GM19238 (cell line): ENCODE data around the gene RNF223.
"Not testable (repeated sequence)": the region's sequence is repeated elsewhere in the genome, so short reads cannot be mapped to it uniquely, and the experiment has no call there.

ENCODE experiments used
- DNase-seq: peaks from one replicate; pipeline ENCODE4 v3.0.0; 2011; ENCODE audit warnings: low spot score; ENCODE audit not compliant: insufficient read length

Gene RNF223

GRCh38 chr1:1072849-1073742 lies 1.0 kb downstream of the RNF223 start:
- no peak for DNase-seq

GRCh38 chr1:1072299-1072848 lies 1.7 kb downstream of the RNF223 start:
- DNase-seq, result no peak

DNA sequence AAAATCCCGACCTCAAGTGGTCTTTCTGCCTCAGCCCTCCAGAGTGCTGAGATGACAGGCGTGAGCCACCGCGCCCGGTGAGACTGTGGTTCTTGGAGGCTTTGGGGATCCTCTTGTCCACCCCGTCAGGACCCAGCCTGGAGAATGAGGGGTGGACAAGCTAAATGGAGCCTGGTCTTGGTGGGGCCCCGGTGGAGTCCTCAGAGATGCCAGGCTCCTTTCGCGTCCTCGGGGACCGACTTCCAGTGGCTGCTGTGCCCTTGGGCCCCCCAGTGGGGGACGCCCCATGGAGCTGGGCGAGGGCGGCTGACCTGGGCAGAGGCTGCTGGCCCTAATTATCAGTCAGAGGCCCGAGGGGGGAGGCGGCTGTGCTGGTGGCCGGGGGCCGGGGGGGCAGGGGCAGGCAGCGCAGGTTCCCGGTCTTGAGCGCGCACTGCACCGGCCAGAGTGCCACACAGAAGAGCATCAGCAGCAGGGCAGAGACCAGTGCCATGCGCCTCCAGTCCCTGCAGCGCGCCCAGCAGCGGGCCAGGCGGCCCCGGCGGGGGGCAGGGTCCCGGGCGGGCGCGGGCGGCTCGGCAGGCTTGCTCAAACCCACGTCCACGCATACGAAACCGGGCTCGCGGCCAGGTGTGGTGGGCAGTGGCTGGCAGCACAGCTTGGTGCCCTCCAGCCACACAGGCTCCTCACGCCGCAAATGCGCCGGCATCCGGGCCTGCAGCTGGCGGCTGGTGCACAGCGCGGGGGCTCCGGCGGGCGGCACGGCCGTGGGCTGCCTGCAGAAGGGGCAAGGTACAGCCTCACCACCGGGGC lies 2.4 kb downstream of the RNF223 start:
- DNase-seq, result no peak

DNA sequence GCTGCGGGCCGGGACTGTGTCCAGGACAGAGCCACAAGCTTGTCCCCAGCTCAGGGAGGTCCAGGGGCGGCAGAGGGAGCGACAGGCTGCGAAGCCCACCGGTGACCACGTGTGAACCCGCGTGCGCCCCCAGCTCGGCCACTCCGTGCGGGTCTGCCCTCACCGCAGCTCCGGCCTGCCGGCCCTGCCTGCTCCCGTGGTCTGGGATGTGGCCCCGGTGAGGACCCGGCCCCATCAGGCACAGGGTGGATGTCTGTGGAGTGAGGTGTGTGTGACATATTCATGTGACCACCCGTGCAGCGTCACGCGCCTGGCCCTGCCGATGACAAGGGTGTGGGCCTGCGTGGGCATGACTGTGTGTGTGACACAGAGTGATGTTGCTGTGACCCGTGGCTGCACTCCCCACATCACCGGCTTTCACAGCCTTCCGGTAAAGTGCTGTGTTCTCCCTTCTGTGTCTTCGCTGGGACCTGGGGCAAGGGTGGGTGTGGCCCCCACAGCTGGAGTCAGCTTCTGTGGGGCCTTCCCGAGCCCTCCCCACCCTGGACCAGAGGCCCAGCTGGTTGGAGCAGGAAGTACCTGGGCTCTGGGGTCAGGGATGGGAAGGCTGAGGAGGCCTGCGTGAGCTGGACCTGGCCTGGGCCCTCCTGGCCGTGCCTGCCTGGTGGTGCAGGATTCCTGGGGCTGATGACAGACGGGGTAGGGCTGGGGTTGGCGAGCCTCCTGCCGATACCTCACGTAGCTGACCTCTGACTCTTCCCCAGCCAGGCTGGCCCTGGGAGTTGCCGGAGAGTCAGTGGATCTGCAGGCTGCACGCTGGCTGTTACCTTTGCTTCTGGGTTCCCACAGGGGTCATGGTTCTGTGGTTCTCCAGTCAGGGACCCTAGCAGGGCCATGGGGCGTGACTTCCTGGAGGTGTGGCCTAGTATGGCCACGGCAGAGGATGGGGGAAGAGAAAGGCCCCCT lies 4.1 kb downstream of the RNF223 start:
- peak; percentile 52 for DNase-seq

GRCh38 chr1:1069056-1069710 lies 4.9 kb downstream of the RNF223 start:
- peak; percentile 98 for DNase-seq

- DNase-seq, result peak; percentile 77
Measured at GRCh38 chr1:1068517-1069055, 5.5 kb downstream of the RNF223 start.

GRCh38 chr1:1067860-1068516 lies 6.1 kb downstream of the RNF223 start:
- DNase-seq, result no peak

DNA sequence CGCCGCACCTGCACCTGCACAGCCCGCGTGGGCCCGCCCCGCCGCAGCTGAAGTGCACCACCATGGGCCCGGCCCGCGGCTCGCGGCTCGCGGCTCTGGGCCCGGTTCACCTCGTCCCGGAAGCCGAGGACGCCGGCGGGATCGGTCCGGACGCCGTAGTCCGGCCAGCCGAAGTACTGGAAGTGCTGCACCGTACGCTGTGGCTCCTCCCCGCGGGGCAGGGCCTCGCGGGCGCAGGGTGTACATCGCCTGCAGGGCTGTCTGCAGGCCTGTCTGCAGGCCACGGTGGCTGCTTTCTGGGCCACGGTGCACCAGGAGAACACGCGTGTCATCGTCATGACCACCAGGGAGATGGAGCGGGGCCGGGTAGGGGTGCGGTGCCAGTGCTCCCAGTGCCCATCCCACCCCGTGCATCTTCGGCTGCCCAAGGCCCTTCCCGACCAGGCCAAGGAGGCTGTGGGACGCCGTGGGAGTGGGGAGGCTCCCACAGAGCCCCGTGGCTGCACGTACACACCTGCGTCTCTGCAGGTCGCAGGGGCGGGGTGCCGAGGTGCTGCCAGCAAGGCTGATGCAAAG lies 6.7 kb downstream of the RNF223 start:
- no peak for DNase-seq

- no peak for DNase-seq
Measured at GRCh38 chr1:1066403-1067283, 7.5 kb downstream of the RNF223 start.

- not testable (repeated sequence) for DNase-seq
Measured at GRCh38 chr1:1065940-1066304, 8.2 kb downstream of the RNF223 start.

- DNase-seq, result no peak
Measured at GRCh38 chr1:1065265-1065939, 8.7 kb downstream of the RNF223 start.

DNA sequence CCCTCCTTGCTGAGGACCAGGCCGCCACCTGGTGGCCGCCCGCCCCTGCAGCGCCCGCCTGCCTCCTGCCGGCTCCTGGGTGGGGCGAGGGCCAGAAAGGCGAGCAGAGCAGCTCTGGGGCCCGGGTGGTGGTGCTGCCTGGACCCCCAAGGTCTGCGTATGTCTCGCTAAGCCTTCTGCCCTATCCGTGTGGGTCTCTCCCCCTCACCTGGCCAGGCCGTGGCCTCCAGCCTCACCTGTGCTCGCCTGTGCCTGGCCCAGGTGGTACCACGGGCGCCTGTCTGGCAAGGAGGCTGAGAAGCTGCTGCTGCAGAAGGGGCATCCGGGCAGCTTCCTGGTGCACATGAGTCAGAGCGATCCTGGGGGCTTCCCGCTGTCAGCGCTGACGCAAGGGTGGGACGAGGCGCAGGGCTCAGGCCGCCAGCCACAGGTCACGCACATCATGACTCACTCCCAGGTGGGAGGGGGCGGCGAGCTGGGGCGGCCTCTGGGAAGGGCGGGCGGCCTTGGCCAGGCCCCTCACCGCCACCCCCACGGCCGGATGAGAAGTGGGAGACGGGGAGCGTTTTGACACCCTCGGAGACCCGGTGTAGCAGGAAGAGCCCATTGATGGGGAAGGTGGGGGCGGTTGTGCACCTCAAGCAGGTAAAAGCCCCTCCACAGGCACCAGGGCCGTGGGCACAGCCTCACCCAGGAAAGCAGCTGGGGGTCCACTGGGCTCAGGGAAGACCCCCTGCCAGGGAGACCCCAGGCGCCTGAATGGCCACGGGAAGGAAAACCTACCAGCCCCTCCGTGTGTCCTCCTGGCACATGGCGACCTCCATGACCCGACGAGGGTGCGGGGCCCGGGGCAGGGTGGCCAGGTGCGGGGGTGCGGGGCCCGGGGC lies 9.9 kb downstream of the RNF223 start:
- peak; percentile 95 for DNase-seq

DNA sequence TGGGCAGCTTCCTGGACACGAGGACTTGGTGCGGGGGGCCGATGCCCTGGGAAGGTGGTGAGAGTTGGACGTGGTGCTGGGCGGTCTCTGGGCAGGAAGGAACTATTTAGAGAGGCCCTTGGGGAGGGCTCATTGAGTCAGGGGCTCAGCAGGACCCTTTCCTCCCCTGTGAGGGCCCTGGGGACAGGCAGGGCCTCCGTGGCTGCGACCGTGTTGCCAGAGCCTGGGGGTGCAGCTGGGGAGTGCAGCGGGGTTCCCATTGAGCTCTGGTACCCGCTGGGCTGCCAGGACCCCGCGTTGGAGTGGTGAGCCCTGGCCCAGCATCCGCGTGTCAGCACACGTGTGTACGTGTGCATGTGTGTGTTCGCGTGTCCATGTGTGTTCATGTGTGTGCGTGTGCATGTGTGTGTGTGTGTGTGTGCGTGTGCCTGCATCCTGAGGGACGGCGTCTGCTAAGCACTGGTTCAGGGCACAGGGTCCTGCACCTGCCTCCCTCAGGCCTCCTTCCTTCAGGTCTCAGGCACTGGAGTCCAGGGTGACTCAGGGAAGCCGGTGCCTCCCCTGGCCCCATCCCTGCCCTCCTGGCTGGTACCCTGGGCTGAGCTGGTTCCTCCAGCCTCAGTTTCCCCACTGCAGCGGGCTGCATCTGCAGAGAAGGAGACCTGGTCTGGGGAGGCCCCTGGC lies 10.7 kb downstream of the RNF223 start:
- no peak for DNase-seq

- DNase-seq, result no peak
Measured at GRCh38 chr1:1062348-1063163, 11.6 kb downstream of the RNF223 start.

DNA sequence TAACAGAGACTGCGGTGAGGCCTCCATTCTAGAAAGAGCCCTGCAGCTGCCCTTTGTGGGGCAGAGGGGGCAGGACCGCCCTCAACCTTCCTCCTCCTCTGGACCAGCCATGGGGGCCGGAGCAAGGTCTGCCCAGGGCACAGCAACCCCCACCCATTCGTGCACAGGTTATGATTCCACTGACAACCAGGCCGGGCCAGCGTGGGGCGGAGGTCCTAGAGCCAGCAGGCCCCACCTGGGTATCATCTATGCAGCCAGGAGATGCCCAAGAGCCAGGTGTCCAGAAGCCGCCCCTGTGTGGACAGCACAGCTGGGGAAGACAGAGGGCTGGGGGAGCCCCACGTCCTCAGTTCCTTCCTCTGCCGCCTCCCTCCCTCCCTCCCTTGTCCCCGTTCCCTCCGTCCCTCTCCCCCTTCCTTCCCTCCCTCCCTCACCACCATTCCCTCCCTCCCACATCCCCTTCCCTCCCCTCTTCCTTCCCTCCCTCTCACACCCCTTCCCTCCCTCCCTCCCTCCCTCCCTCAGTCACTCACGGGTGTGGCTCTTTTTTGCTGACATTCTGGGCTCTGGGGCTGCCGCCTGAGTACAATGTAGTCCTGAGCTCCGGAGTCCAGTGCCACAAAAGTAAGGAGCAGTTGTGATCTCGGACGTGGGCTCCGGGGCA lies 12.3 kb downstream of the RNF223 start:
- DNase-seq, result no peak
